Endothelial cell of umbilical vein (primary cell): ENCODE data around the gene EFNA4. TPM values are rescaled to one million over a fixed set of nuclear protein-coding genes. Genes with fewer than 3 reads are reported as not detected.

ENCODE experiments used
- BruUV-seq: library from RNA; stranded (reverse); fragments of 400-500 nt; replicated peaks from 2 replicates; lab custom pipeline; 2021; lab: Mats Ljungman, UMichigan
- CTCF ChIA-PET: fragments of 300-600, 350-600 bp; sonication (Branson Sonifier 250); formaldehyde crosslinking; loops from one replicate; lab custom pipeline; 2021; ENCODE audit warnings: antibody characterized with exemption, inconsistent platforms; lab: Charles Lee
- POLR2A ChIA-PET: fragments of 300-600, 350-600 bp; sonication (Branson Sonifier 250); formaldehyde crosslinking; loops from one replicate; lab custom pipeline; 2021; ENCODE audit warnings: antibody characterized with exemption, inconsistent platforms; lab: Charles Lee
- DNase-seq: peaks from one replicate; pipeline ENCODE4 v3.0.0-alpha.2; 2011; ENCODE audit warnings: low read depth, low spot score
- FAIRE-seq: peaks from 2 replicates; lab custom pipeline; 2011; peaks lifted over from hg19 to GRCh38; lab: Jason Lieb, UNC
- H2AFZ ChIP-seq: 2 replicates; pipeline ENCODE4 v1.6.0; 2012; ENCODE audit warnings: low read depth, low read length, control low read depth, inconsistent platforms
- H3K27ac ChIP-seq: 2 replicates; pipeline ENCODE4 v1.5.1; 2011; ENCODE audit warnings: low read depth, mild to moderate bottlenecking, control low read depth, low read length, moderate library complexity; ENCODE audit not compliant: insufficient read depth
- H3K27me3 ChIP-seq, 2 experiments: 2 replicates each; pipeline versions ENCODE4 v1.6.0 to v1.6.1; 2011; ENCODE audit warnings: low read length in 2 of 2, mixed read lengths in 1 of 2; ENCODE audit not compliant: control insufficient read depth in 2 of 2, insufficient read depth in 2 of 2
- H3K36me3 ChIP-seq, 2 experiments: 2 replicates in 1 of 2; 3 replicates in 1 of 2; pipeline ENCODE4 v1.5.1; 2011; ENCODE audit warnings: low read length in 2 of 2, mild to moderate bottlenecking in 1 of 2, moderate library complexity in 1 of 2; ENCODE audit not compliant: control insufficient read depth in 2 of 2, insufficient read depth in 2 of 2; ENCODE audit errors: extremely low read depth in 1 of 2
- H3K4me1 ChIP-seq: 3 replicates; pipeline ENCODE4 v1.5.1; 2011; ENCODE audit warnings: mild to moderate bottlenecking, low read length; ENCODE audit not compliant: control insufficient read depth, insufficient read depth; ENCODE audit errors: extremely low read depth
- H3K4me2 ChIP-seq: 2 replicates; pipeline ENCODE4 v1.6.1; 2011; ENCODE audit warnings: low read length, control low read depth, mixed read lengths; ENCODE audit not compliant: insufficient read depth
- H3K4me3 ChIP-seq, 3 experiments: fragments of 200-600 bp in 1 of 3; sonication (generic), shearing (Covaris generic) in 1 of 3; replicated peaks in 1 of 3; 2 replicates each; pipeline ENCODE4 v1.5.1; 2011 to 2016; ENCODE audit warnings: control low read depth in 3 of 3, low read length in 3 of 3, mild to moderate bottlenecking in 2 of 3, inconsistent platforms in 1 of 3, low read depth in 1 of 3, moderate library complexity in 1 of 3; ENCODE audit not compliant: insufficient read depth in 1 of 3
- H3K79me2 ChIP-seq: 2 replicates; pipeline ENCODE4 v1.6.0; 2012; ENCODE audit warnings: low read length, inconsistent platforms; ENCODE audit not compliant: control insufficient read depth, insufficient read depth
- H3K9ac ChIP-seq: replicated peaks from 2 replicates; pipeline ENCODE3; 2011; ENCODE audit warnings: low read length, control low read depth; ENCODE audit not compliant: insufficient read depth; ENCODE audit errors: extremely low read depth
- H3K9me1 ChIP-seq: replicated peaks from 3 replicates; pipeline ENCODE4 v1.6.0; 2011; ENCODE audit warnings: mild to moderate bottlenecking, low read length; ENCODE audit not compliant: control insufficient read depth, insufficient read depth; ENCODE audit errors: extremely low read depth
- H3K9me3 ChIP-seq: replicated peaks from 2 replicates; pipeline ENCODE4 v1.5.1; 2012; ENCODE audit warnings: low read length, inconsistent platforms; ENCODE audit not compliant: control insufficient read depth, insufficient read depth
- H4K20me1 ChIP-seq: replicated peaks from 2 replicates; pipeline ENCODE3; 2011; ENCODE audit warnings: mild to moderate bottlenecking, low read length; ENCODE audit not compliant: control insufficient read depth, insufficient read depth; ENCODE audit errors: extremely low read depth
- CTCF ChIP-seq, 2 donors: IDR thresholded peaks; 1 replicate in 1 of 2; 2 replicates in 1 of 2; pipeline ENCODE4 v1.5.1; 2011; ENCODE audit warnings: low read length in 2 of 2, mild to moderate bottlenecking in 2 of 2, moderate library complexity in 2 of 2, control low read depth in 1 of 2, inconsistent platforms in 1 of 2, low read depth in 1 of 2; ENCODE audit not compliant: insufficient read depth in 1 of 2; ENCODE audit errors: extremely low read depth in 1 of 2
- FOS ChIP-seq: IDR thresholded peaks from 2 replicates; pipeline ENCODE4 v1.6.1; 2011; ENCODE audit warnings: mild to moderate bottlenecking, low read length, moderate library complexity, borderline replicate concordance; ENCODE audit not compliant: insufficient read depth
- GATA2 ChIP-seq: IDR thresholded peaks from 2 replicates; pipeline ENCODE4 v1.7.0; 2011; ENCODE audit warnings: low read depth, mild to moderate bottlenecking, moderate library complexity, mixed read lengths, low read length; ENCODE audit not compliant: insufficient read length, insufficient read depth
- JUN ChIP-seq: IDR thresholded peaks from 2 replicates; pipeline ENCODE4 v1.6.1; 2011; ENCODE audit warnings: borderline replicate concordance, low read depth; ENCODE audit not compliant: insufficient read length, insufficient read depth
- MAX ChIP-seq: IDR thresholded peaks from 2 replicates; pipeline ENCODE4 v1.6.1; 2011; ENCODE audit not compliant: insufficient read depth, insufficient read length
- MYC ChIP-seq: IDR thresholded peaks from one replicate; pipeline ENCODE4 v1.6.1; 2011; ENCODE audit warnings: mild to moderate bottlenecking, low read depth, low read length
- dilution Hi-C: fragments of 300-500 bp; cut with MboI; formaldehyde crosslinking; loops from one replicate; pipeline ENCODE4 v1.15.0; 2019; ENCODE audit warnings: low sequenced_read_pairs; ENCODE audit not compliant: extremely low pct_ligation_motif_present
- intact Hi-C: fragments of 100-400 bp; cut with micrococcal nuclease; formaldehyde crosslinking; loops from one replicate; pipeline ENCODE4 v1.10.0; 2022
- polyA plus RNA-seq, 4 experiments: library from polyadenylated mRNA; depleted of rRNA in 3 of 4; stranded (reverse) in 3 of 4; unstranded in 1 of 4; fragments of >200 nt; gene quantifications; 2 replicates each; pipeline versions ENCODE4 v1.2.1 to v1.2.3, GENCODE V29; 2011 to 2012; ENCODE audit warnings: missing spikeins in 1 of 4
- total RNA-seq: library from RNA; stranded (reverse); gene quantifications from 2 replicates; pipeline ENCODE4 v1.2.3, GENCODE V29; 2021

EFNA4 gene
- total and polyA plus RNA-seq, 2 donors (not counting 3 experiments of a cell fraction or from before 2014, with no cell fraction given) = 16.5 to 25.2 TPM

DNA sequence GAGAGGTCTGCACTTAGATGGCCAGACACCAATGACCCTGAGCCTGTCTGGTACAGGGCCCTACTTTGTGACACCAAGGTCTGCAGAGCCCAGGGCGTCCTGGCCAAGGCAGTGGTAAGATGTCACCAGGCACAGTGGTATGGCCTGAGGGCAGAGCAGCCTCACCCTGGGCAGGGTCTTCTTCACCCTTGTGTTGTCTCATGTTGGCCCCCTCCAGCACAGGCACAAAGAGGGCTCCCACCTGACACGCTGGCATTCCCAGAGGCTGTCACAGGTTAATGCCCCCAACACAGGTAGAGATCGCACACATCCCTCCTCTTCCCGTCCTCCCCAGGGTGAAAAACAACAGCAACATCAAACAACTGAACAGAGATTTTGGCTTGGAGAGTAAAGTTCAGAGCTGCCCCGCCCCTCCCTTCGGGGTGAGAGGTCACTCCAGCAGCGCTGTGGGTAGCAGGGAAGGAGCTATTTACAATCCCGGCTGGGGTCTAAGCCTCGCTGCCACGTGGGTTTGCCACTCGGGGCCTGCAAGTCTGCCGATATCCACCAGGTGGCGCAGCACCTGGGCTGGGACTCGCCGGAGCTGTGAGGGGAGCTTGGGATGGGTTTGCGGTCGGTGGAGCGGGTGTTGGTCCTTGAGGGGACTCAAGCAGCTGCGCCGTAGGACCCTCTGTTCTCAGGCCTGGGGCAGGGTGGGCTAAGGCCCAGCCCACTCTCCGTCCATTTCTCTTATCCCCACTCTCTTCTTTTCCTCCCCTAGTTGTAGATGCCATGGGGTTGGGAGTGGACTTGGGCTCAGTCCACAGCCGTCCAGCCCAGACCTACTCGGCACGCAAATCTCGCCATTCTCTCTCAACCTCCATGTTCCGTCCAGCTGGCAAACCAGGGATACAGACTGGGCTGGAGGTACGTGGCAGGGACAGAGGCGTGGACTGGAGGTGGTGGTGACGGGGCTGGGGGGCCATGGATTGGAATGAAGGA lies 27.8 kb downstream of the EFNA4 start:
- H3K9me3 ChIP-seq = no peaks in the 10 kb centered on the region
- no peaks in the 10 kb centered on the region for H3K79me2 ChIP-seq
- intact Hi-C loops = loop anchor here (1.0 kb wide), 2 partner anchors 76 to 82 kb away; partner anchors contain the start of genes KRTCAP2 and TRIM46
- dilution Hi-C loops = no loop called here
- ChIA-PET POLR2A (interaction anchor here (0.8 to 1.3 kb wide), 2 partner anchors 76 to 82 kb away, joined by 3 to 5 read pairs; partner anchors contain the start of gene KRTCAP2), CTCF (interaction anchor here (0.5 to 13.7 kb wide), 39 partner anchors 9 to 532 kb away, joined by 3 to 673 read pairs (median 6); partner anchors contain the start of genes ADAM15, DPM3, EFNA1 and EFNA3)
- no peak overlapping the region for H3K27ac ChIP-seq
- BruUV-seq = no TSS peak
- peaks cover 6 to 18% of the 10 kb centered on the region in 2 experiments for H3K27me3 ChIP-seq
- no peaks in the 10 kb centered on the region for H3K4me1 ChIP-seq
- H3K4me3 ChIP-seq = no peak overlapping the region
- no peak overlapping the region for H3K4me2 ChIP-seq
- peak; percentile 77 for DNase-seq
- H3K36me3 ChIP-seq = no peaks in the 10 kb centered on the region
- no peak overlapping the region for H3K9ac ChIP-seq
- peak; percentile 92 for FAIRE-seq
- TF ChIP-seq MYC = no peak
- peak; percentile 94 to 99 for TF ChIP-seq CTCF (IDR thresholded peaks at IDR 0.05; ENCODE audit: extremely low read depth in 1 of 2, insufficient read depth in 1 of 2, low read depth in 1 of 2, low read length in 2 of 2)
- no peak for TF ChIP-seq FOS
- no peak for TF ChIP-seq JUN
- TF ChIP-seq MAX = peak; percentile 92
- no peak for TF ChIP-seq GATA2
- no peaks in the 10 kb centered on the region for H4K20me1 ChIP-seq
- H2AFZ ChIP-seq = peak overlapping the region; percentile 69
- H3K9me1 ChIP-seq = no peaks in the 10 kb centered on the region
